Bronchial epithelial cell (primary cell): ENCODE results near the gene NYNRIN. TPM values are rescaled to one million over a fixed set of nuclear protein-coding genes. Genes with fewer than 3 reads are reported as not detected.

Experiments used
- DNase-seq: peaks from one replicate; pipeline ENCODE4 v3.0.0-alpha.2; 2010; ENCODE audit warnings: low read depth
- FAIRE-seq: peaks from 2 replicates; lab custom pipeline; 2011; peaks lifted over from hg19 to GRCh38; lab: Jason Lieb, UNC
- H3K27me3 ChIP-seq: 2 replicates; pipeline ENCODE4 v1.5.1; 2011; ENCODE audit warnings: low read length; ENCODE audit not compliant: control insufficient read depth, insufficient read depth
- H3K36me3 ChIP-seq: 2 replicates; pipeline ENCODE4 v1.5.1; 2011; ENCODE audit warnings: low read length; ENCODE audit not compliant: control insufficient read depth, insufficient read depth
- H3K4me3 ChIP-seq: 2 replicates; pipeline ENCODE4 v1.5.1; 2011; ENCODE audit warnings: mild to moderate bottlenecking, low read depth, low read length, control low read depth
- total RNA-seq: library from RNA; depleted of rRNA; stranded (reverse); fragments of >200 nt; gene quantifications from 2 replicates; pipeline ENCODE4 v1.2.1, GENCODE V29; 2014
- TF ChIP-seq, protein P1 (sequence below): IDR thresholded peaks from 2 replicates; pipeline ENCODE4 v1.5.1; 2011; ENCODE audit warnings: mild to moderate bottlenecking, moderate library complexity, low read length, control low read depth, inconsistent platforms; ENCODE audit not compliant: insufficient read depth, severe bottlenecking

The NYNRIN gene
- total RNA-seq, 1 donor from 2014 or later: 2.6 TPM

DNA sequence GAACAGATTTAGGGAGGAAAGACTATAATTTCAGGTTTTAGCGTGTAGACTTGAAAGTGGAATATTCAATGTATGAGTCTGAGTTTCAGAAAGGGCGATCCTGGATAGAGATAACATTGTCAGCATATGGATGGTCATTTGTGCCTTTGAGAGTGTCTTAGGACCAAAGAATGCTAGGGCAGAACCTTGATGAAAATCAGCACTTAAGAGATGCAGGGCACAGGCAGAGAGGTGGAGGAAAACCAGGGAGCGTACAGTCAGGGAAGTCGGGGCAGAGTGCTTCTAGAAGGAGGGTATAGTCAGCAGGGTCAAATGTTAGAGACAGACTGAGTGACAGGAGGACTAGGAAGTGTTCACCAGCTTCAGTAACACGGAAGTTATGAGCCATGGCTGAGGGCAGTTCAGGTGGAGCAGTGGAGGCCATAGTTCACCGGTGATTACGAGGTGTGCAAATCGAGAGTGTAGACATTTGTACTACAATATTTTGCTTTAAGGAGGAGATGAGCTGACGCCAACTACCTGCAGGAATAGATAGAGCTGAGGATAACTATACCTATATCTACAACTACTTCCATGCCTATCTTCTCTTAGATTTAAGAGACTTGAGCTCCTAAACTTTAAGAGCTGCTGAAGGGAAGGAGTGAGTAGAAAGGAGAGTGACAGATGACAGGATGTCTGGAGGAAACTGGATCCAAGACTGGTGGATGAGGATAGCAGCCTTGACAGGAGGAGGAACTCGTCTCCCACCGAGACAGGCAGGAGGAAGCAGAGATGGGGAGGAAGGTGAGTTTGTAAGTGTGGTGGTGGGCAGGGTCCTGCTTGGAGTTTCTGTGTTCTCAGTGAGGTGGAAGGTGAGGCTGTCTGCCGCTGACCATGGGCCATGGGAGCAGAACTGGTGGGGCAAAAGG lies 24.1 kb downstream of the NYNRIN start:
- DNase-seq (no peak), FAIRE-seq (peak; percentile 40)
- H3K4me3 ChIP-seq: no peak overlapping the region
- no peaks in the 10 kb centered on the region for H3K36me3 ChIP-seq
- TF ChIP-seq, protein P1, sequence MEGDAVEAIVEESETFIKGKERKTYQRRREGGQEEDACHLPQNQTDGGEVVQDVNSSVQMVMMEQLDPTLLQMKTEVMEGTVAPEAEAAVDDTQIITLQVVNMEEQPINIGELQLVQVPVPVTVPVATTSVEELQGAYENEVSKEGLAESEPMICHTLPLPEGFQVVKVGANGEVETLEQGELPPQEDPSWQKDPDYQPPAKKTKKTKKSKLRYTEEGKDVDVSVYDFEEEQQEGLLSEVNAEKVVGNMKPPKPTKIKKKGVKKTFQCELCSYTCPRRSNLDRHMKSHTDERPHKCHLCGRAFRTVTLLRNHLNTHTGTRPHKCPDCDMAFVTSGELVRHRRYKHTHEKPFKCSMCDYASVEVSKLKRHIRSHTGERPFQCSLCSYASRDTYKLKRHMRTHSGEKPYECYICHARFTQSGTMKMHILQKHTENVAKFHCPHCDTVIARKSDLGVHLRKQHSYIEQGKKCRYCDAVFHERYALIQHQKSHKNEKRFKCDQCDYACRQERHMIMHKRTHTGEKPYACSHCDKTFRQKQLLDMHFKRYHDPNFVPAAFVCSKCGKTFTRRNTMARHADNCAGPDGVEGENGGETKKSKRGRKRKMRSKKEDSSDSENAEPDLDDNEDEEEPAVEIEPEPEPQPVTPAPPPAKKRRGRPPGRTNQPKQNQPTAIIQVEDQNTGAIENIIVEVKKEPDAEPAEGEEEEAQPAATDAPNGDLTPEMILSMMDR: no peak
- no peaks in the 10 kb centered on the region for H3K27me3 ChIP-seq

DNA sequence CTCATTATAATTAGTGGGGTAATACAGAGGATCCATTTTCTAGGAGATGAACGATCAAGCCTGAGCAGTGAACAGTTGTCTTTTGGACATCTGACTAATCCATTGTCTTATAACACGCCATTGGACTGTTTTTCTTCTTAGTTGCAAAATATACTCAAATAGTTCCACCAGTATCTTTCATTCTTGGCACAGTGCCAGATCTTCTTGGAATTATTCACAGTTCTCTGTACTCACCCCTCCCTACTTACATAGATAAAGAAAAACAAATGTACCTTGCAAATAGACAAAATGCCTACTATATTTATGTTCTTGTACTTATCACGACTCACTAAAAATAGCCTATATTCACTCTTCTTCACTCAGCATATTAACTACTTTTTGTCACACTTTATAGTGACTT lies 26.9 kb downstream of the NYNRIN start:
- Histone ChIP-seq H3K36me3 (no peaks in the 10 kb centered on the region), H3K4me3 (no peak overlapping the region), H3K27me3 (no peaks in the 10 kb centered on the region)
- FAIRE-seq (no peak), DNase-seq (peak; percentile 92)
- TF ChIP-seq, protein P1: no peak

DNA sequence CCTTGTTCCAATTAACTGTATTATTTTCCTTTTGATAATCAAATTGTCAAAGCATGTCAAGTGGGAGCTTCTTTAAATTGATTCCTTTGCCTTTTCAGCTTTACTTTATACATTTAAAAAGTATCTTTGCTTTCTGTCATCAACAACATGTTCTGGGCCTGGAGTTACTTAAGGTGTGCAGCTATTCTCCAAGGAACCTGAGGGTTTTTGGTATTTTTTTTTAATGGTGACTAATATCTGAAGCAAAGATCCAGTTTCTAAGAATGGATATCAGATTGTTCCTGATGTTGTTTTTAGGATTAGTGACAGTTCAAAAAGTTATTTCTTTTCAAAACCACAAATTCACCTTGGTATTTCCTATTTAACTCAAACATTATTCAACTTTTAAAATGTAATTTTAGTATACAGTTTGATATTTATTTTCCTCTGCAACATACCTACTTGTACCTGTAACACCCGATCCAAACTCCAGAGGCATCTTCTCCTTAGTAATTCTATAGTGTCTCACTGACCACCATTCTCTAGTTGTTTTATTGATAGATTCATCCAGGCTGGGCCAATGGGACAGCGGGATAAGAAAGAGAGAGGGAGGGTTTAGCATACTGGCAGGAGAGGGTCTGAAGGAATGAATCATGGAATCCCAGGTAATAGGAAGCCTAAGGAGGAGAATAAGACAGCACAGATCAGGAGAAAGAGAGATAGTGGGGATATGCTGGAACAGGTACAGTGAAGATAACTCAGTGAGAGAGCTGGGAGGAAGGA lies 27.5 kb downstream of the NYNRIN start:
- FAIRE-seq: no peak
- H3K4me3 ChIP-seq: no peak overlapping the region
- TF ChIP-seq, protein P1: no peak
- peak; percentile 70 for DNase-seq
- H3K27me3 ChIP-seq: no peaks in the 10 kb centered on the region
- peaks cover under 1% of the 10 kb centered on the region for H3K36me3 ChIP-seq

DNA sequence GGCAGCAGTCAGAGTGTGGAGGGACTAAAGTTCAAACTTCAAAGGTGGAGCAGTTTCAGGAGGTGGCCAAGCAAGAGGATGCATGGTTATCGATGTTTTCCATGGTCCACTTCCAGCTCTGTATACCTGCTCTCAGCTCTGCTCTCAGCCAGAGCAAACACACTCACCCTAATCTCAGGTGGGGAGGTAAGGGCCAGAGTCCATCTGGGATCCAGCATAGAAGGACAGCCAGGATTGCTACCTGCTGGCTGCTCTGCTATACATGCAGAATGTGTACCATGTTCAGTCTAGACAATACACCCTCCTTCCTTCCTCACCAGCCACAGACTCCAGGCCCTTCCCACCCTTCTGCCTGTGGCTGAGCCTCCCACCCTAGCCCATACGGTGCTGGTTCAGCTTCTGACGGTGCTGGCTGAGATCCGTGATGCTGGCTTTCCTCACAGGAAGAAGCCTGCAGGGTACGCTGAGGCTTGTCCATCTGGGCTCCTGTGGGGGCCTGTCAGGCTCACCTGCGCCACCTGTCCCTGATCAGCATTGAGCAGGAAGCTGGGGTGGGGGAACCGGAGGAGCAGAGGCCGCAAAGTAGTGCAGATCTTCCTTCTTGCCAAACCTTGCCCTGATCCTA lies 28.2 kb downstream of the NYNRIN start:
- Histone ChIP-seq H3K36me3 (peaks cover 5% of the 10 kb centered on the region), H3K4me3 (no peak overlapping the region), H3K27me3 (no peaks in the 10 kb centered on the region)
- TF ChIP-seq, protein P1: peak; percentile 14
- DNase-seq (peak; percentile 64), FAIRE-seq (no peak)

DNA sequence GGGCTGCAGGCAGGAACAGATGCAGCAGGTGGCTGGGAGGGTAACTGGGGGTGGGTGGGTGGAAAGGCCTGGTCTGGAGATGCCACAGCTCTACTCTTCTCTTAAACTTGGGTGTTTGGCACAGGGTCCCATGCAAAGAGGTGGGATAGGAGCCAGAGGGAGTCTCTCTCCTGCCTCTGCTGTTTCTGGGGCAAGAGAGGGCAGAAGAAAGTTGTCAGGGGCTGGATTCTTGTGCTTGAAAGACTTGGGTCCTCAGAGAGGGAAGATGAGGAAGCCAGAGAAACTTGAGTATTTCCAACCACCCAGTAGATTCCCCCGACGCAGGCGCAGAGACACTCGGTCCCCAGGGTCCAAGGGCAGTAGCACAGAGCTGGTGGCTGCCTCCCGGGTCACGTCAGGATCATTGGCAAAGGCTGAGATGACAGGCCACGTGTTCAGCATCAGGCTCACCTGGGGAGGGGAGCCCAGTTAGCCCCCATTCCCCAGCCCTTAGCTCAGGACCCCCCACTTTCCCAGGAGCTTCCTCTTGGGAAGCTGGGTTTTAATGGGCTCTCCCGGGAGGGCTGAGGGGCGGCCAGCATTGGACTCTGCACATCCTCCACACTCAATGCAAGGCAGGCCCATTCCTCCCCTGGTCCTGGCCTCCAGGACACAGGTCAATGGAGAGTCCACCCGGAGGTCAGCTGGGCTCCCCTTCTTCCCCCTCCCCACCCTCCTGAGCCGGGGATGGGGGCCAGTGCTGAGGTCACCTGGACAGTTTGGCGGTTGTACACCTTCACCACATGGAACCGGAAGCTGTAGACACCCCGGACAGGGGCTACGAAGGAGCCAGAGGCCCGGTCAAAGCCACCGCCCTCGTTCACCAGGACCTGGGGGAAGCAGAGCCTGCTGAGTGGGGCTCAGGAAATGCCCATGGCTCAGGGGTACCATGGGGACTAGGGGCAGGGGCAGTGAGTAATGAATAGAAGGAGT lies 29.0 kb downstream of the NYNRIN start:
- TF ChIP-seq, protein P1: no peak
- DNase-seq: no peak
- no peak for FAIRE-seq
- Histone ChIP-seq H3K36me3 (peaks cover 13% of the 10 kb centered on the region), H3K27me3 (no peaks in the 10 kb centered on the region), H3K4me3 (no peak overlapping the region)
